ENCODE results near the gene SEZ6L2.
"Not testable (repeated sequence)": the region's sequence is repeated elsewhere in the genome, so short reads cannot be mapped to it uniquely, and the experiment has no call there.

DNA sequence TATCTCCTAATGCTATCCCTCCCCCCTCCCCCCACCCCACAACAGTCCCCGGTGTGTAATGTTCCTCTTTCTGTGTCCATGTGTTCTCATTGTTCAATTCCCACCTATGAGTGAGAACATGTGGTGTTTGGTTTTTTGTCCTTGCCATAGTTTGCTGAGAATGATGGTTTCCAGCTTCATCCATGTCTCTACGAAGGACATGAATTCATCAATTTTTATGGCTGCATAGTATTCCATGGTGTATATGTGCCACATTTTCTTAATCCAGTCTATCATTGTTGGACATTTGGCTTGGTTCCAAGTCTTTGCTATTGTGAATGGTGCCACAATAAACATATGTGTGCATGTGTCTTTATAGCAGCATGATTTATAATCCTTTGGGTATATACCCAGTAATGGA is 32.4 kb upstream of the SEZ6L2 start:
- TF ChIP-seq, protein P1, sequence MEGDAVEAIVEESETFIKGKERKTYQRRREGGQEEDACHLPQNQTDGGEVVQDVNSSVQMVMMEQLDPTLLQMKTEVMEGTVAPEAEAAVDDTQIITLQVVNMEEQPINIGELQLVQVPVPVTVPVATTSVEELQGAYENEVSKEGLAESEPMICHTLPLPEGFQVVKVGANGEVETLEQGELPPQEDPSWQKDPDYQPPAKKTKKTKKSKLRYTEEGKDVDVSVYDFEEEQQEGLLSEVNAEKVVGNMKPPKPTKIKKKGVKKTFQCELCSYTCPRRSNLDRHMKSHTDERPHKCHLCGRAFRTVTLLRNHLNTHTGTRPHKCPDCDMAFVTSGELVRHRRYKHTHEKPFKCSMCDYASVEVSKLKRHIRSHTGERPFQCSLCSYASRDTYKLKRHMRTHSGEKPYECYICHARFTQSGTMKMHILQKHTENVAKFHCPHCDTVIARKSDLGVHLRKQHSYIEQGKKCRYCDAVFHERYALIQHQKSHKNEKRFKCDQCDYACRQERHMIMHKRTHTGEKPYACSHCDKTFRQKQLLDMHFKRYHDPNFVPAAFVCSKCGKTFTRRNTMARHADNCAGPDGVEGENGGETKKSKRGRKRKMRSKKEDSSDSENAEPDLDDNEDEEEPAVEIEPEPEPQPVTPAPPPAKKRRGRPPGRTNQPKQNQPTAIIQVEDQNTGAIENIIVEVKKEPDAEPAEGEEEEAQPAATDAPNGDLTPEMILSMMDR (conservative IDR thresholded peaks at IDR 0.05): not testable (repeated sequence)
- not testable (repeated sequence) for TF ChIP-seq EZH2 (IDR thresholded peaks at IDR 0.05; ENCODE audit: low read depth)

All from PC-9 (cell line).